Measurements from ENCODE around the gene HSPA8. TPM values are rescaled to one million over a fixed set of nuclear protein-coding genes. Genes with fewer than 3 reads are reported as not detected.
"Not testable (repeated sequence)": the region's sequence is repeated elsewhere in the genome, so short reads cannot be mapped to it uniquely, and the experiment has no call there.

HSPA8 gene
- total and polyA plus RNA-seq, 5 donors, result 275 to 1,250 (median 810) TPM

DNA sequence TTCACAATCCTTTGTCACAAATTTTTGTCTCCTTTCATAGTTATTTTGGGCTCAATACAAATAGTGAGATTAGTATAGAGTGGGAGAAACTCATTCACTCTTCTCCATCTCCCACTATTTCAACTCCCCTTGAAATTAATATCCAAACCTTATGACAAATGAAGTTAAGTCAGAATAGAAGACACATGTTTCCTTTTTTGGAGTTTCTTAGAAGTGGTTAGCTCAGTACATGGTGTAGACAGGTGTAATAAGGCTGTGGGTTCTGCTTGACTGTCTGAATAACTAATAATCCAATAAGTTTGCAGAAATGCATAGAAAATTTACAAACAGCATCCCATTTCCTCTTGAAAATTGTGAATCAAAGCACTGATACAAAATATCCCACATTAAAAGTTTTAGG is 10.8 kb upstream of the HSPA8 start:
- Histone ChIP-seq H3K27ac (ENCODE audit: low read length) (no peak overlapping the region), H3K9me3 (ENCODE audit: control insufficient read depth, low read length) (no peaks in the 10 kb centered on the region), H3K4me3 (ENCODE audit: low read length) (no peak overlapping the region), H3K4me1 (ENCODE audit: control insufficient read depth, insufficient read depth, low read length) (no peaks in the 10 kb centered on the region), H3K27me3 (ENCODE audit: control insufficient read depth, insufficient read depth) (no peaks in the 10 kb centered on the region)
- ATAC-seq (no peak), DNase-seq (no peak)
- intact Hi-C loops (cut with DNase I), result no loop called here

DNA sequence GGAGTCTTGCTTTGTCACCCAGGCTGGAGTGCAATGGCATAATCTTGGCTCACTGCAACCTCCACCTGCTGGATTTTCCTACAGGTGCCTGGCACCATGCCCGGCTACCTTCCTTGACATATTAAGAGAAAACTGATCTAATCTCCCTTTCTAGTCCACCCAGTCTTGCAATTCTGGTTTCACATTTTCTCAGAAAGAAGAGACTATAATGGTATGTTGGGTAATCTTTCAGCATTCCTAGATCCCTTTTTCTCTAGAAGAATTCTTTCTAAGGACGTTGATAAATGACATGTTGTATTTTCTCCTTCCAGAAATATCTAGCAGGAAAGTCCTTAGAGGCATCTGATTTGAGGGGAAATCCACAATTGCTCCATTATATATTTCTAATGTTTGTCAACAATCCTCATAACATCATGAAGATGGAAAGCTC is 10.4 kb upstream of the HSPA8 start:
- WGBS, result 60% methylated on average over 2 of the region's 2 CpGs
- intact Hi-C loops (cut with DNase I), result no loop called here
- ATAC-seq (no peak), DNase-seq (no peak)
- Histone ChIP-seq H3K4me3 (ENCODE audit: low read length) (no peak overlapping the region), H3K9me3 (ENCODE audit: control insufficient read depth, low read length) (no peaks in the 10 kb centered on the region), H3K27me3 (ENCODE audit: control insufficient read depth, insufficient read depth) (no peaks in the 10 kb centered on the region), H3K4me1 (ENCODE audit: control insufficient read depth, insufficient read depth, low read length) (no peaks in the 10 kb centered on the region), H3K27ac (ENCODE audit: low read length) (no peak overlapping the region)

GRCh38 chr11:123069908-123070821 is 8.2 kb upstream of the HSPA8 start:
- intact Hi-C loops (cut with DNase I), result no loop called here
- Histone ChIP-seq H3K27me3 (ENCODE audit: control insufficient read depth, insufficient read depth) (no peaks in the 10 kb centered on the region), H3K4me3 (ENCODE audit: low read length) (peak overlapping the region; percentile 29), H3K4me1 (ENCODE audit: control insufficient read depth, insufficient read depth, low read length) (no peaks in the 10 kb centered on the region), H3K9me3 (ENCODE audit: control insufficient read depth, low read length) (no peaks in the 10 kb centered on the region), H3K27ac (ENCODE audit: low read length) (no peak overlapping the region)
- ATAC-seq (no peak), DNase-seq (no peak)
- 68% methylated on average over 5 of the region's 5 CpGs for WGBS

DNA sequence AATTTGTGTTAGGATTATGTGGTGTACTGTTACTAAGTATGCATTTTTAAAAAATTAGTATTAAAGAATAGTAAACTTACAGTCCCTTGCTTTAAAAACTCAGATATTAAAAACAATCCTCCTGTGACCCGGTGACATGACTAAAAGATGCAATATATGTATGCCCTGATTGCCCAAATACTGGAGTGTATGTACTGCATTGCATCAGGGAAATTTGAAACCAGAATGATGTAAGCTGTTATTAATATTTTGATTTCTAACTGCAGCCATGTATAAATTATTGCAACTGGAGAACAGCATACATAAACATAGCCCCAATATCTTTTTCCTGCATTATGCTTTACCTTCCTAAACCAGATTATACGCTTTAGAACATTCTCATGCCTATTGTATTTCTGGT is 3.7 kb upstream of the HSPA8 start:
- H3K9me3 ChIP-seq (ENCODE audit: control insufficient read depth, low read length), result no peaks in the 10 kb centered on the region
- ATAC-seq (no peak), DNase-seq (no peak)
- intact Hi-C loops (cut with DNase I), result no loop called here
- no peaks in the 10 kb centered on the region for H3K4me1 ChIP-seq (ENCODE audit: control insufficient read depth, insufficient read depth, low read length)
- no peak overlapping the region for H3K4me3 ChIP-seq (ENCODE audit: low read length)
- no peaks in the 10 kb centered on the region for H3K27me3 ChIP-seq (ENCODE audit: control insufficient read depth, insufficient read depth)
- 94% methylated on average over 2 of the region's 2 CpGs for WGBS
- H3K27ac ChIP-seq (ENCODE audit: low read length), result no peak overlapping the region

GRCh38 chr11:123063826-123064657 is 2.1 kb upstream of the HSPA8 start:
- Histone ChIP-seq H3K4me1 (ENCODE audit: control insufficient read depth, insufficient read depth, low read length) (no peaks in the 10 kb centered on the region), H3K4me3 (ENCODE audit: low read length) (peak overlapping the region; percentile 76), H3K27me3 (ENCODE audit: control insufficient read depth, insufficient read depth) (no peaks in the 10 kb centered on the region), H3K9me3 (ENCODE audit: control insufficient read depth, low read length) (no peaks in the 10 kb centered on the region), H3K27ac (ENCODE audit: low read length) (peak overlapping the region; percentile 48)
- ATAC-seq, result no peak
- WGBS, result 17% methylated on average over 9 of the region's 9 CpGs
- intact Hi-C loops (cut with DNase I), result no loop called here
- DNase-seq, result no peak

GRCh38 chr11:123062892-123063825 is 1.2 kb upstream of the HSPA8 start:
- H3K4me1 ChIP-seq (ENCODE audit: control insufficient read depth, insufficient read depth, low read length), result peaks cover 5% of the 10 kb centered on the region
- no peaks in the 10 kb centered on the region for H3K9me3 ChIP-seq (ENCODE audit: control insufficient read depth, low read length)
- peak overlapping the region; percentile 99 for H3K27ac ChIP-seq (ENCODE audit: low read length)
- peak overlapping the region; percentile 76 for H3K4me3 ChIP-seq (ENCODE audit: low read length)
- no peaks in the 10 kb centered on the region for H3K27me3 ChIP-seq (ENCODE audit: control insufficient read depth, insufficient read depth)
- 3% methylated on average over 37 of the region's 37 CpGs for WGBS
- no peak for ATAC-seq
- DNase-seq, result peak in 1 of 3 donors; percentile 42
- intact Hi-C loops (cut with DNase I), result no loop called here

GRCh38 chr11:123062158-123062891 is 389 bp upstream of the HSPA8 start:
- Histone ChIP-seq H3K9me3 (ENCODE audit: control insufficient read depth, low read length) (no peaks in the 10 kb centered on the region), H3K27me3 (ENCODE audit: control insufficient read depth, insufficient read depth) (no peaks in the 10 kb centered on the region), H3K27ac (ENCODE audit: low read length) (peak overlapping the region; percentile 99), H3K4me3 (ENCODE audit: low read length) (peak overlapping the region; percentile 92), H3K4me1 (ENCODE audit: control insufficient read depth, insufficient read depth, low read length) (peaks cover 5% of the 10 kb centered on the region)
- DNase-seq (peak; percentile 99 to 100 (median 99)), ATAC-seq (peak; percentile 95)
- intact Hi-C loops (cut with DNase I), result no loop called here
- under 1% methylated on average over 62 of the region's 63 CpGs for WGBS

- Histone ChIP-seq H3K4me1 (ENCODE audit: control insufficient read depth, insufficient read depth, low read length) (peaks cover 5% of the 10 kb centered on the region), H3K27ac (ENCODE audit: low read length) (no peak overlapping the region), H3K4me3 (ENCODE audit: low read length) (peak overlapping the region; percentile 92), H3K9me3 (ENCODE audit: control insufficient read depth, low read length) (no peaks in the 10 kb centered on the region), H3K27me3 (ENCODE audit: control insufficient read depth, insufficient read depth) (no peaks in the 10 kb centered on the region)
- DNase-seq (no peak), ATAC-seq (no peak)
- whole genome bisulfite sequencing, result 3% methylated on average over 8 of the region's 8 CpGs
- intact Hi-C loops (cut with DNase I), result no loop called here
These were observed 1.5 kb downstream of the HSPA8 start for GRCh38 chr11:123060277-123061000.

- WGBS, result 36% methylated on average over 18 of the region's 18 CpGs
- H3K9me3 ChIP-seq (ENCODE audit: control insufficient read depth, low read length); H3K4me1 ChIP-seq (ENCODE audit: control insufficient read depth, insufficient read depth, low read length); H3K27ac ChIP-seq (ENCODE audit: low read length); ATAC-seq; H3K27me3 ChIP-seq (ENCODE audit: control insufficient read depth, insufficient read depth); DNase-seq: not testable (repeated sequence)
- H3K4me3 ChIP-seq (ENCODE audit: low read length), result peak overlapping the region; percentile 92
- intact Hi-C loops (cut with DNase I), result loop anchor here in 2 of 4 donors (10.0 kb wide), 1 partner anchor 194 kb away; no protein-coding TSS in a partner anchor
These were observed 2.7 kb downstream of the HSPA8 start for GRCh38 chr11:123059041-123059920.
